NCI-H1694 (cell line): Measurements from ENCODE around the gene BCL6.

Experiments
- DNase-seq: peaks from one replicate; lab custom pipeline; 2025; lab: John Stamatoyannopoulos, UW

Gene BCL6

GRCh38 chr3:187738331-187739093, 6.8 kb downstream of the BCL6 start:
- peak; percentile 93 for DNase-seq

- DNase-seq, result no peak
Measured at GRCh38 chr3:187738071-187738330, 7.3 kb downstream of the BCL6 start.

- no peak for DNase-seq
Measured at GRCh38 chr3:187737368-187738070, 7.7 kb downstream of the BCL6 start.

GRCh38 chr3:187737006-187737367, 8.3 kb downstream of the BCL6 start:
- DNase-seq, result no peak

GRCh38 chr3:187736418-187736871, 8.8 kb downstream of the BCL6 start:
- no peak for DNase-seq

GRCh38 chr3:187735837-187736236, 9.4 kb downstream of the BCL6 start:
- no peak for DNase-seq

- DNase-seq, result no peak
Measured at GRCh38 chr3:187735383-187735782, 9.9 kb downstream of the BCL6 start.

GRCh38 chr3:187734841-187735240, 10.4 kb downstream of the BCL6 start:
- DNase-seq, result no peak

- no peak for DNase-seq
Measured at GRCh38 chr3:187733371-187733770, 11.9 kb downstream of the BCL6 start.

GRCh38 chr3:187729598-187729997, 15.7 kb downstream of the BCL6 start:
- no peak for DNase-seq

GRCh38 chr3:187728940-187729583, 16.2 kb downstream of the BCL6 start:
- DNase-seq, result no peak

- DNase-seq, result no peak
Measured at GRCh38 chr3:187728248-187728647, 17.0 kb downstream of the BCL6 start.

- DNase-seq, result no peak
Measured at GRCh38 chr3:187726564-187726963, 18.7 kb downstream of the BCL6 start.

- DNase-seq, result no peak
Measured at GRCh38 chr3:187725653-187726370, 19.5 kb downstream of the BCL6 start.

- no peak for DNase-seq
Measured at GRCh38 chr3:187725224-187725623, 20.0 kb downstream of the BCL6 start.

GRCh38 chr3:187722206-187722612, 23.1 kb downstream of the BCL6 start:
- no peak for DNase-seq

GRCh38 chr3:187721055-187721454, 24.2 kb downstream of the BCL6 start:
- no peak for DNase-seq

- DNase-seq, result no peak
Measured at GRCh38 chr3:187720337-187720670, 25.0 kb downstream of the BCL6 start.

GRCh38 chr3:187719628-187720336, 25.5 kb downstream of the BCL6 start:
- no peak for DNase-seq

GRCh38 chr3:187718802-187719201, 26.5 kb downstream of the BCL6 start:
- no peak for DNase-seq

GRCh38 chr3:187717572-187717971, 27.7 kb downstream of the BCL6 start:
- DNase-seq, result no peak

GRCh38 chr3:187714404-187714979, 30.8 kb downstream of the BCL6 start:
- peak; percentile 65 for DNase-seq
